HepG2 (cell line): ENCODE data around the gene SALL2. TPM values are rescaled to one million over a fixed set of nuclear protein-coding genes. Genes with fewer than 3 reads are reported as not detected.

Source experiments
- ASH2L ChIP-seq: fragments of 300-600, 200-600 bp; sonication (generic); IDR thresholded peaks from 2 replicates; pipeline ENCODE4 v1.7.0; 2017; ENCODE audit warnings: low read depth, mild to moderate bottlenecking, moderate library complexity, mixed read lengths, low read length; ENCODE audit not compliant: insufficient read length
- ATF1 ChIP-seq: IDR thresholded peaks from 2 replicates; pipeline ENCODE4 v1.6.1; 2016; ENCODE audit warnings: mild to moderate bottlenecking, control low read depth
- CC2D1A ChIP-seq: sonication (generic); formaldehyde crosslinking; IDR thresholded peaks from 2 replicates; pipeline ENCODE4 v1.8.1; 2023; ENCODE audit warnings: mild to moderate bottlenecking, missing genetic modification reagents
- FOXA3 ChIP-seq: IDR thresholded peaks from 2 replicates; pipeline ENCODE4 v1.6.1; 2016; ENCODE audit warnings: missing genetic modification reagents, missing compliant biosample characterization
- FOXO1 ChIP-seq: sonication (generic); formaldehyde crosslinking; IDR thresholded peaks from 2 replicates; pipeline ENCODE4 v1.4.0; 2020; ENCODE audit warnings: missing genetic modification reagents
- NFKB2 ChIP-seq: sonication (generic); formaldehyde crosslinking; IDR thresholded peaks from 2 replicates; pipeline ENCODE4 v1.4.0; 2020; ENCODE audit warnings: missing genetic modification reagents, borderline replicate concordance
- NFYB ChIP-seq: sonication (generic); formaldehyde crosslinking; IDR thresholded peaks from 2 replicates; pipeline ENCODE4 v1.4.0; 2020; ENCODE audit warnings: missing genetic modification reagents
- TEAD3 ChIP-seq: optimal IDR thresholded peaks from 2 replicates; pipeline ENCODE3; 2016; ENCODE audit warnings: borderline replicate concordance
- ZNF329 ChIP-seq: sonication (generic); formaldehyde crosslinking; IDR thresholded peaks from 2 replicates; pipeline ENCODE4 v1.9.0; 2021; ENCODE audit warnings: low read depth, mild to moderate bottlenecking, missing genetic modification reagents
- ZNF44 ChIP-seq: sonication (generic); formaldehyde crosslinking; IDR thresholded peaks from 2 replicates; pipeline ENCODE4 v1.5.1; 2020; ENCODE audit warnings: mild to moderate bottlenecking, missing genetic modification reagents
- ZNF558 ChIP-seq: sonication (generic); formaldehyde crosslinking; IDR thresholded peaks from 2 replicates; pipeline ENCODE4 v1.9.0; 2022; ENCODE audit warnings: mild to moderate bottlenecking, missing genetic modification reagents, borderline replicate concordance
- ZNF772 ChIP-seq: sonication (generic); formaldehyde crosslinking; IDR thresholded peaks from 2 replicates; pipeline ENCODE4 v1.5.0; 2020; ENCODE audit warnings: mild to moderate bottlenecking, missing genetic modification reagents
- ZNF83 ChIP-seq: sonication (generic); formaldehyde crosslinking; IDR thresholded peaks from 2 replicates; pipeline ENCODE4 v1.4.0; 2020; ENCODE audit warnings: missing genetic modification reagents, mild to moderate bottlenecking, borderline replicate concordance
- polyA plus RNA-seq, 8 experiments: library from polyadenylated mRNA; depleted of rRNA in 3 of 8; stranded (reverse) in 7 of 8; unstranded in 1 of 8; fragments of >200 nt; fragmentation: Illumina TruSeq in 4 of 8; extraction: Trizol in 4 of 8; gene quantifications; 2 replicates each; pipeline versions ENCODE4 v1.2.1 to v1.2.3, GENCODE V29; 2011 to 2016; ENCODE audit warnings: low read depth in 4 of 8, missing spikeins in 1 of 8, mixed read lengths in 1 of 8; ENCODE audit not compliant: insufficient read depth in 1 of 8
- total RNA-seq, 5 experiments: library from RNA; depleted of rRNA; stranded (reverse); fragments of >200 nt; fragmentation: Illumina TruSeq; extraction: Trizol; gene quantifications; 2 replicates each; pipeline ENCODE4 v1.2.3, GENCODE V29; 2016; ENCODE audit warnings: low read depth in 1 of 5
- TF ChIP-seq, protein P1 (sequence below): IDR thresholded peaks from 2 replicates; pipeline ENCODE4 v1.6.1; 2016; ENCODE audit warnings: missing compliant biosample characterization, missing genetic modification reagents, borderline replicate concordance
- TF ChIP-seq, protein P2 (sequence below): sonication (generic); formaldehyde crosslinking; IDR thresholded peaks from one replicate; pipeline ENCODE4 v1.5.1; 2020; ENCODE audit warnings: mild to moderate bottlenecking, missing genetic modification reagents; ENCODE audit errors: not compliant biosample characterization
- TF ChIP-seq, protein P3 (sequence below): sonication (generic); formaldehyde crosslinking; IDR thresholded peaks from 2 replicates; pipeline ENCODE4 v1.5.1; 2020; ENCODE audit warnings: missing genetic modification reagents, mild to moderate bottlenecking, borderline replicate concordance
- TF ChIP-seq, protein P4 (sequence below): fragments of 450-650 bp; IDR thresholded peaks from 2 replicates; pipeline ENCODE4 v1.6.1; 2016

SALL2 gene
- total and polyA plus RNA-seq, 2 of the 13 experiments (the other 11 are each of a cell fraction or from before 2014, with no cell fraction given): 4.9 to 5.8 TPM

DNA sequence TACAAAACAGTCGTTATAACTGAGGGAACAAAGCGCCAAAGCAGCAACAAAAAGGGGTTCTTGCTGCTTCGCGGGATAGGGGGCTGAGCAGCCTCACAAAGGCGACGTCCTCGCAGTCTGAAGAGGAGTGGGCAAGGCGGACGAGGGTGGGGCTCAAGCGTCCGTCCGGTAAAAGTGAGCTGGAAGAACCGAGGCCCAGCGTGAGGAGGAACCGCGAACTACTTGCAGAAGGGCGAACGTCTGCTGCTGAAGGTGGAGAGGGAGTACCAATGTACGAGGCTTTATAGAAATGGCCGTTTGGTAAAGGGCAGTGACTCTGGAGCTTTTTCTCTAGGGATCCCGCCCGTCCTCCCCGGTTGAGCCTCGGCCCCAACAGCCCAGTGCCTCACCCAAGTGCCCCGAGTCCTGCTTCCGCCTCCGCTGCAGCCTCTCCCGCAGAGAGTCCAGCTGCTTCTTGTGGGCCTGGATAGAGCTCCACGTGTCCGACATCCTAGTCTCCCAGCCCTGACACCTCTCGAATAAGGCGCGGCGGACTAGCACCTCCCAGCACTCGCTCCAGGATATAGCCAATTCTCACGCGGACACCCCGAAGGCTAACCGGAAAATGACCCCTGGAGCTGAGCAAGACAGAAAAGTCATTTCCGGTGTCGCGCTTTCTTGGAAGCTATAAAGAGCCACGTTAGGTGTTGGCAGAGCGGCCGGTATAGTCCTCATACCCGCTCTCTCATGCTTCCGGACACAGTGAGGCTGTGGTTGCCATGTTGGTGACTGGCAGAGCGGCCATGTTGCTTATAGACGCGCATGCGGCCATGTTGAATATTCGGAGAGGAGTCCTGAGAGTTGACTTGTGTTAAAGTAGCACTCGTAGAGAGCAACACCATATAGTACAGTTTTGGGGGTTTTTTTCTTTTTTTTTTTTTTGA lies 15.2 kb downstream of the SALL2 start, which contains the start of gene METTL3 (continued):
- TF ChIP-seq FOXA3 (CRISPR knock-in tag) (peak; percentile 85), ZNF558 (peak; percentile 96), TEAD3 (CRISPR knock-in tag) (peak; percentile 79), NFYB (CRISPR knock-in tag) (peak; percentile 56), NFKB2 (CRISPR knock-in tag) (peak; percentile 85; the same call in 1 of the 2 replicates), CC2D1A (CRISPR knock-in tag) (peak; percentile 76; the same call in 1 of the 2 replicates), ZNF329 (CRISPR knock-in tag) (peak; percentile 88), FOXO1 (CRISPR knock-in tag) (peak; percentile 72), ZNF44 (CRISPR knock-in tag) (peak; percentile 92; the same call in 1 of the 2 replicates), ASH2L (peak; percentile 90), ATF1 (CRISPR knock-in tag) (peak; percentile 97), ZNF772 (CRISPR knock-in tag) (peak; percentile 93), ZNF83 (CRISPR knock-in tag) (peak; percentile 88; the same call in 1 of the 2 replicates)
- TF ChIP-seq, protein P1, sequence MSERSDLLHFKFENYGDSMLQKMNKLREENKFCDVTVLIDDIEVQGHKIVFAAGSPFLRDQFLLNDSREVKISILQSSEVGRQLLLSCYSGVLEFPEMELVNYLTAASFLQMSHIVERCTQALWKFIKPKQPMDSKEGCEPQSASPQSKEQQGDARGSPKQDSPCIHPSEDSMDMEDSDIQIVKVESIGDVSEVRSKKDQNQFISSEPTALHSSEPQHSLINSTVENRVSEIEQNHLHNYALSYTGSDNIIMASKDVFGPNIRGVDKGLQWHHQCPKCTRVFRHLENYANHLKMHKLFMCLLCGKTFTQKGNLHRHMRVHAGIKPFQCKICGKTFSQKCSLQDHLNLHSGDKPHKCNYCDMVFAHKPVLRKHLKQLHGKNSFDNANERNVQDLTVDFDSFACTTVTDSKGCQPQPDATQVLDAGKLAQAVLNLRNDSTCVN (CRISPR knock-in tag): peak; percentile 83; the same call in 1 of the 2 replicates
- TF ChIP-seq, protein P2, sequence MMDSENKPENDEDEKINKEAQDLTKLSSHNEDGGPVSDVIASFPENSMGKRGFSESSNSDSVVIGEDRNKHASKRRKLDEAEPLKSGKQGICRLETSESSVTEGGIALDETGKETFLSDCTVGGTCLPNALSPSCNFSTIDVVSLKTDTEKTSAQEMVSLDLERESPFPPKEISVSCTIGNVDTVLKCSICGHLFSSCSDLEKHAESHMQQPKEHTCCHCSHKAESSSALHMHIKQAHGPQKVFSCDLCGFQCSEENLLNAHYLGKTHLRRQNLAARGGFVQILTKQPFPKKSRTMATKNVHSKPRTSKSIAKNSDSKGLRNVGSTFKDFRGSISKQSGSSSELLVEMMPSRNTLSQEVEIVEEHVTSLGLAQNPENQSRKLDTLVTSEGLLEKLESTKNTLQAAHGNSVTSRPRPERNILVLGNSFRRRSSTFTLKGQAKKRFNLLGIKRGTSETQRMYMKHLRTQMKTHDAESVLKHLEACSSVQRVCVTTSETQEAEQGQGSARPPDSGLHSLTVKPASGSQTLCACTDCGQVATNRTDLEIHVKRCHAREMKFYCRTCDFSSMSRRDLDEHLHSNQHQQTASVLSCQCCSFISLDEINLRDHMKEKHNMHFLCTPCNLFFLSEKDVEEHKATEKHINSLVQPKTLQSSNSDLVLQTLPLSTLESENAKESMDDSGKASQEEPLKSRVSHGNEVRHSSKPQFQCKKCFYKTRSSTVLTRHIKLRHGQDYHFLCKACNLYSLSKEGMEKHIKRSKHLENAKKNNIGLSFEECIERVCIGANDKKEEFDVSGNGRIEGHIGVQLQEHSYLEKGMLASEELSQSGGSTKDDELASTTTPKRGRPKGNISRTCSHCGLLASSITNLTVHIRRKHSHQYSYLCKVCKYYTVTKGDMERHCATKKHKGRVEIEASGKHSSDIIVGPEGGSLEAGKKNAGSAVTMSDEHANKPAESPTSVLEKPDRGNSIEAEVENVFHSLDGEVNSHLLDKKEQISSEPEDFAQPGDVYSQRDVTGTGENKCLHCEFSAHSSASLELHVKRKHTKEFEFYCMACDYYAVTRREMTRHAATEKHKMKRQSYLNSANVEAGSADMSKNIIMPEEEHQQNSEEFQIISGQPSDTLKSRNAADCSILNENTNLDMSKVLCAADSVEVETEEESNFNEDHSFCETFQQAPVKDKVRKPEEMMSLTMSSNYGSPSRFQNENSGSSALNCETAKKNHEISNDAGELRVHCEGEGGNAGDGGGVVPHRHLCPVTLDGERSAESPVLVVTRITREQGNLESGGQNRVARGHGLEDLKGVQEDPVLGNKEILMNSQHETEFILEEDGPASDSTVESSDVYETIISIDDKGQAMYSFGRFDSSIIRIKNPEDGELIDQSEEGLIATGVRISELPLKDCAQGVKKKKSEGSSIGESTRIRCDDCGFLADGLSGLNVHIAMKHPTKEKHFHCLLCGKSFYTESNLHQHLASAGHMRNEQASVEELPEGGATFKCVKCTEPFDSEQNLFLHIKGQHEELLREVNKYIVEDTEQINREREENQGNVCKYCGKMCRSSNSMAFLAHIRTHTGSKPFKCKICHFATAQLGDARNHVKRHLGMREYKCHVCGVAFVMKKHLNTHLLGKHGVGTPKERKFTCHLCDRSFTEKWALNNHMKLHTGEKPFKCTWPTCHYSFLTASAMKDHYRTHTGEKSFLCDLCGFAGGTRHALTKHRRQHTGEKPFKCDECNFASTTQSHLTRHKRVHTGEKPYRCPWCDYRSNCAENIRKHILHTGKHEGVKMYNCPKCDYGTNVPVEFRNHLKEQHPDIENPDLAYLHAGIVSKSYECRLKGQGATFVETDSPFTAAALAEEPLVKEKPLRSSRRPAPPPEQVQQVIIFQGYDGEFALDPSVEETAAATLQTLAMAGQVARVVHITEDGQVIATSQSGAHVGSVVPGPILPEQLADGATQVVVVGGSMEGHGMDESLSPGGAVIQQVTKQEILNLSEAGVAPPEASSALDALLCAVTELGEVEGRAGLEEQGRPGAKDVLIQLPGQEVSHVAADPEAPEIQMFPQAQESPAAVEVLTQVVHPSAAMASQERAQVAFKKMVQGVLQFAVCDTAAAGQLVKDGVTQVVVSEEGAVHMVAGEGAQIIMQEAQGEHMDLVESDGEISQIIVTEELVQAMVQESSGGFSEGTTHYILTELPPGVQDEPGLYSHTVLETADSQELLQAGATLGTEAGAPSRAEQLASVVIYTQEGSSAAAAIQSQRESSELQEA (CRISPR knock-in tag): peak; percentile 80
- TF ChIP-seq, protein P3, sequence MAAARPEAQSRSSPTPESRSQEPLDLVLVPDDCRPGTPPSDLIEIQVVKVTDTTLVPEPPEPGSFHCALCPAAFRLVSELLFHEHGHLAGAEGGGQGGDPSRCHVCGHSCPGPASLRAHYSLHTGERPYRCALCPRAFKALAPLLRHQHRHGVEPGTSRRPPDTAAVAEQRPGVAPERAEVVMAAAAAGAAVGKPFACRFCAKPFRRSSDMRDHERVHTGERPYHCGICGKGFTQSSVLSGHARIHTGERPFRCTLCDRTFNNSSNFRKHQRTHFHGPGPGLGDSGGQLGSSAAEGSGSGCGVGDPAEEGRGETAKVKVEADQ (CRISPR knock-in tag): peak; percentile 79
- TF ChIP-seq, protein P4, sequence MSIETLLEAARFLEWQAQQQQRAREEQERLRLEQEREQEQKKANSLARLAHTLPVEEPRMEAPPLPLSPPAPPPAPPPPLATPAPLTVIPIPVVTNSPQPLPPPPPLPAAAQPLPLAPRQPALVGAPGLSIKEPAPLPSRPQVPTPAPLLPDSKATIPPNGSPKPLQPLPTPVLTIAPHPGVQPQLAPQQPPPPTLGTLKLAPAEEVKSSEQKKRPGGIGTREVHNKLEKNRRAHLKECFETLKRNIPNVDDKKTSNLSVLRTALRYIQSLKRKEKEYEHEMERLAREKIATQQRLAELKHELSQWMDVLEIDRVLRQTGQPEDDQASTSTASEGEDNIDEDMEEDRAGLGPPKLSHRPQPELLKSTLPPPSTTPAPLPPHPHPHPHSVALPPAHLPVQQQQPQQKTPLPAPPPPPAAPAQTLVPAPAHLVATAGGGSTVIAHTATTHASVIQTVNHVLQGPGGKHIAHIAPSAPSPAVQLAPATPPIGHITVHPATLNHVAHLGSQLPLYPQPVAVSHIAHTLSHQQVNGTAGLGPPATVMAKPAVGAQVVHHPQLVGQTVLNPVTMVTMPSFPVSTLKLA: peak; percentile 83
